GM19395 (cell line): ENCODE data around the gene GNB1L.

ENCODE experiments used
- ATAC-seq: cut with Tn5 transposase; IDR thresholded peaks from one replicate; pipeline ENCODE4 v1.9.1; 2021; ENCODE audit warnings: mild to moderate bottlenecking, moderate library complexity; ENCODE audit not compliant: unreplicated experiment

GNB1L gene

DNA sequence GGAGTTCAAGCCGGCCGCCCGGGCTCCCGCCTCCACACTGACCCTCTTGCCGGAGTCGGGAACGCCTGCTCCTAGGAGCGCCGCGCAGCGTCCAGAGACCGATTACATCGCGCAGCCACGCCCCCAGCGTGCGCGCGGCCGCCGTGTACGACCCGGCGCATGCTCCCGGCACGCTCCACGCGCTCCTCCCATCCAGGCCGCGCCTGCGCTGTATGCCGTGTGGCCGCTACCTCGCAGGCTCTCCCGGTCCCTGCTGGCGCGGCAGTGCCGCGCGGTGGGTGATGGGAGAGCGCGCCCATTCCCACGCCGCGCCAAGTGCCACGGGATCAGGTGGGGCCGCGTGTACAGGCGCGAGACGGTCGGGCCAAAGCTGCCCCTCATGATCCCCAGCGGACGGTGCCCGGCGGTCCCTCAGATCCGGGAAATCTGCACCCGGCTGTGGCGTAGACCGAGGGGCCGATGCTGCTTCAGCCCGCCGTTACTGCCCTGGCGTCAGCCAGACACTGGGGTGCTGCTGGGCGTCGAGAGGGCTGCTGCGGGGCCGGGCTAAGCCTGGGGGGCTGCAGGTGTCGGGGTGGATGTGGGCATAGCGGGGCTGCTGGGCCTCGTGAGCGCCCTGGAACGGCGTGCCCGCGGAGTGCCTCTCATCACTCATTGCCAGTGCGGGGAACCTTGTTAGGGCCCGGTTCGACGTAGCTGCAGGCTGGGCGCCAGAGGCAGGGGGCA, at the start of gene GNB1L, which contains the start of gene RTL10:
Gene GNB1L (minus strand): TSS at position 97 of the 726 bp plus-strand sequence. CDS start 33,519 bp downstream, outside the sequence.
Gene RTL10 (minus strand): TSS at position 97 of the 726 bp plus-strand sequence. CDS start 2,613 bp downstream, outside the sequence.
- ATAC-seq, result peak; percentile 81

DNA sequence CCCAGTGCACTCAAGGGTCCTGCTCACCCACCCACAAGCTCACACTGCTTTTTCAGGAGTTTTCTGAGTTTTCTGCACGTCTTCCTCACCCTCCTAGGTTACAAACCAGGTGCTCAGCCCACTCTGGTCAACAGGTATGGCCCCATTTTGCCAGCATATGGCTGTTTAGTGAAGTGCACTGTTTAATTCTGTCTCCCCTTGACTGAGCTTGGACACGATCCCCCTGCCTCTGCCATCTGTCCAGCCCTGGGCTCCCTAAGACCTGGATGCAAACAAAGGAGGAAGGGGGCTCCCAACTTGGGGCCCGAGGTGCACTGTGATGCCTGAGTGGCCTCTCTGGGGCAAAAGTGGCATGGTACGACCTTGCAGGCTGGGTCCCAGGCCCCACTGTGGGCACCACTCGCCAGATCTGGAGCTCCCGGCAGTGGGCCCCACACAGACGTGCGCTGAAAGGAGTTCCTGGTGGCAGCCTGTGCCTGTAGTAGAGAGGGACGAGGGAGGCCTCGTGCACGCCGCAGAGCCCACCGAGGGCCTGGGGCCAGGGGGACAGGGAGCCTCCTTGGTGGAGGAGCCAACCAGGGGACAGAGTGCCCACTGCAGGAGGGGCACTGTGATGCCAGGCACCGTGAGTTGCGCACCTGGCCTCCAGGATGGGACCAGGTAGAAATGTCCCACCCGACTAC, 49.6 kb upstream of the GNB1L start:
- no peak for ATAC-seq

- ATAC-seq, result no peak
Observed at GRCh38 chr22:19903513-19903912, 48.8 kb upstream of the GNB1L start.

- ATAC-seq, result no peak
Observed at GRCh38 chr22:19903031-19903430, 48.4 kb upstream of the GNB1L start.

GRCh38 chr22:19902245-19902715, 47.6 kb upstream of the GNB1L start:
- no peak for ATAC-seq

- no peak for ATAC-seq
Observed at GRCh38 chr22:19901577-19902244, 47.0 kb upstream of the GNB1L start.

DNA sequence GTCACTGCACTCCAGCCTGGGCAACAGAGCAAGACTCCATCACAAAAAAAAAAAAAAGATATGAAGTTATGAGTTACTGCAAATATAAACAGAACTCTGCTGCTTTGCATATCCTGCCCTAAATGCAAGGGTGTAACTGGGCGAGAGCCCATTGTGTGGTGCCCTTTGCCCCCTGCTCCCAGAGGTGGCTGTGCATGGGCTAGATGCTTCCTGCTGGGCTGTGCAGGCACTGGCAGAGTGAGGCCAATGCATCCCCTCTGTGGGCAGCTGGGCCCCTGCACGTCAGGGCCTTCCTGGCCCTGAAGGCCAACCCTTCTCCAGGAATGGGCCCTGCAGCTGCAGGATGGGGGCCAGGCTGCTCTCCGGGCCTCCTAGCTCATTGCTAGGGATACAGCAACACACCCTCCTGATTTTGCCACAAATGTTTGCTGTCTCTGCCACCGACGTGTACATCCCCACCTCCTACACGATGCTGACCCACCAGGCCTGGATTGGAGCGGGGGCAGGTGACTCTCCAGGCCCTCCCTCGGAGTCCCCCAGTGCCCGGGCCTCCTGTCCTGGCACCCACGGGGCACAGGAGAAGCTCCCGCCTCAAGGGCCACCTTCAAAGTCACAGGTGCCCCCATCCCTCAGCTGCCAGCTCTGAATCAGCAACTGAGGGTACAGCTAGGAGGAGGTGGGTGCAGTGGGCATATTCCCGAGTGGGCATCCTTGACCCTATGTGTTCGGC, 46.2 kb upstream of the GNB1L start:
- ATAC-seq, result no peak

- ATAC-seq, result no peak
Observed at GRCh38 chr22:19898831-19899567, 44.3 kb upstream of the GNB1L start.

GRCh38 chr22:19898145-19898544, 43.5 kb upstream of the GNB1L start:
- ATAC-seq, result no peak

GRCh38 chr22:19897726-19898125, 43.1 kb upstream of the GNB1L start:
- no peak for ATAC-seq

DNA sequence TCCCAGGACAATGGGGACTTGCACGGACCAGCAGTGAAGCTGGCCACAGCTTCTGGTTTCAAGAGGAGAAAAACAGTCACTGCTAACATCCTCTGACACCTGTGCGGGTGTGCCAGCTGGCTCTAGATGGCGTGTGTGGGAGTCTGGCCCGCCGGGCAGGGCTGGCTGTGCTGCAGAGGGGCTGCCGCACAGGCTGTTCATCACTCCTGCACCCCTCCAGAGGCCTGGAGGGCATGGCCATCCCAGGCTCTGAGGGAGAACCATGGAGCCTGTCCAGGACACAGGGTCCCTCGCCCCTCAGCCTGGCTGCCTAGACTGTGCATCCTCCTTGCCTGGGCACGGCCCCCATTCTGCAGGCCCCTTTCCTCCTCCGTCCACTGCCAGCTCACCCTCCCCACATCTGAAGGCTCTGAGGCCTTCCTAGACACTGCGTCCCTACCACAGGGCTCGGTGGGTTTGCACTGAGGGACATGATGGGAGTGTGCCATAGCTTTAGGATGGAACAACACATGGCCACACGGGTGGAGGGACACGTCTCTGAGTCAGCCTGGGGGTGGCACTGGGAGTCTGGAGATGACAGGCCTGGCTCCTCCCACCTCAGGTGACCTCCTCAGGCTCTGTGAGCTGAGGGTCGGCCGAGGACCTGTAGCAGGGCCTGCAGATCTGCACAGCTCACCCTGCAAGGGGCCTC, 42.1 kb upstream of the GNB1L start:
- no peak for ATAC-seq

DNA sequence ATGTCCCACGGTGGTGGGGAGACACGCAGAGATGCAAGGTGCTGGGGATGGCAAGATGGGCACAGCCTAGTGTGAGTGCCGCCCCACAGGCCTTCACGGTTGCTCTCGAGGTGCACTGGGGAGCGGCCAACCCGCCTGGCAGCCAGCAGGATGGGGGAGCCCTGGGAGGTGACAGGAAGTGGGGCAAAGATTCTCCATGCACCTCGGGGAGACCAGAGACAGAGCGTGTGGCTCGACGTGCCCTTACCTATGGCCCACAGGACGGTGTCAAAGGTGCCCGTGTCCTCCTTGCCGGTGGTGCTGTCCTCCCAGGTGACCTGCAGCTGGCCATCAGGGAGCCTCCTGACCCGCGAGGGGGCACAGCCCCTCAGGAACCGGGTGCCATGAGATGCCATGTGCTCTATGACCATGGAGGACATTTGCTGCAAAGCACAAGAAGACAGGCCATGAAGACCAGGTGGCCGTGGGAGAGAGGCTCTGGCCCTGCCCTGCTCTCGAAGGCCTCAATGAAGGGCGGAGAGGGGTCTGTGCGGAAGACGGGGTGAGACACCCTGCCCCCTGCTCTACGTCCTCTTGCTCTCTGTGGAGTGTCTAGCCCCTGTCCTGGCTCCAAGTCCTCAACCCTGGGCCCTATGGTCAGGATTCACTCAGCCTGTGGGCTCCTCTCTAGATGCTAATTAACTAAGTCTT, 40.6 kb upstream of the GNB1L start:
- ATAC-seq, result no peak

DNA sequence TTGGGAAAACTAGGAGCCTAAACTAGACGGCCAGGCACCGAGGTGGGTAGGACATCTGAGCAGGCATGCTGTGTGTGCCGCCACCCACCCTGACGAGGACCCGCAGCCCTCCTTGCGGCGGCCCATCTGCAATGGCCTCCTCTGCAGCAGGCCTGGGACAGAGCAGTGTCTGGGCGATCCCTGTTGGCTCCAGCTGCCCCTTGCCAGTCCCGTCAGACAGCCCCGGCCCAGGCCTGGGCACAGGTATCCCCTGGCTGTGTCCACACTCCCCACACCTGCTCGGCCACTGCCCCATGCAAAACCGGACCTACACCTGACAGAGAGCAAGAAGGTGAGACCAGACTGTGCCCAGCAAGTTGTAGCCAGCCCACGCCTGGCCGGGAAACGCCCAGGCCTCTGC, 38.7 kb upstream of the GNB1L start:
- no peak for ATAC-seq

GRCh38 chr22:19892925-19893324, 38.3 kb upstream of the GNB1L start:
- ATAC-seq, result no peak

- ATAC-seq, result no peak
Observed at GRCh38 chr22:19892257-19892879, 37.7 kb upstream of the GNB1L start.

- ATAC-seq, result no peak
Observed at GRCh38 chr22:19891317-19892256, 36.9 kb upstream of the GNB1L start.

DNA sequence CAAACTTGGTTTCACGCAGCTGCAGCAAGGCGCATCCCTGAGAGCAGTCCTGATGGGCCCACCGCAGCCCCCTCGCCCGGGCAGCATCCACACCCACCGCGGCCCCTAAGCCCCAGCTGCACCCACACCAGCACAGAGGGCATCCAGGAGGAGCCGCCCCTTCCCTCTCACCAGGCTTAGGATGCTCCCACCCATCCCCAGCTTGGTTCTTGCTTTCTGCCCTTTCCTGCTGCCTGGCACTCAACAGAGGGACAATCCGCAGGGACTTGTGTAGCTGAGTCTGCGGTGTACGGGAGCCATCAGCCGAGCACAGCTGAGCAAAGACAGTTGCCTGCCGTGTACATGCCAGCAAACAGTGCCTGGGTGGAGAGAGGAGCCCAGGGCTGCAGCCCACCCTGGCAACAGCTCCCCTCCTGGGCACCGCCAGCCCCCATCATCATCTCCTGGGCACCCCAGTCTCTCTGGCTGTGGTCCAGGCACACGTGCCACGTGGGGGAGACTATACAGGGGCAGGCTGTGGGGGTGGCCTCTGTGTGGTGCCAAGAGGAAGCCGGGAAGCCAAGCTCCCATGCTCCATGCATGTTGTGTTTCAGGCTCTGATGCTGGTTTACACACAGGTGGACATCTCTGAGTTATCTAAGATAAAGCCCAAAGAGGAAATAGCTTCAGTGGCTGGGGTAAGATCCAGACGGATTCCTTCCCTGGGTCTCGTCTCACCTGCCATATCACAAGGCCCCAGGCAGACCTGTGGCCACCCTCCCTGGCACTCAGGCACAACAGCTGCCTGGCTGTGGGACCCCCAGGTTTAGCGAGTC, 36.0 kb upstream of the GNB1L start:
- ATAC-seq, result no peak
